HG03045 (cell line): Measurements from ENCODE around the gene EPYC.
"Not testable (repeated sequence)": the region's sequence is repeated elsewhere in the genome, so short reads cannot be mapped to it uniquely, and the experiment has no call there.

Experiments used
- ATAC-seq: cut with Tn5 transposase; IDR thresholded peaks from one replicate; pipeline ENCODE4 v1.9.1; 2021; ENCODE audit warnings: mild to moderate bottlenecking, moderate library complexity; ENCODE audit not compliant: unreplicated experiment

Gene EPYC

DNA sequence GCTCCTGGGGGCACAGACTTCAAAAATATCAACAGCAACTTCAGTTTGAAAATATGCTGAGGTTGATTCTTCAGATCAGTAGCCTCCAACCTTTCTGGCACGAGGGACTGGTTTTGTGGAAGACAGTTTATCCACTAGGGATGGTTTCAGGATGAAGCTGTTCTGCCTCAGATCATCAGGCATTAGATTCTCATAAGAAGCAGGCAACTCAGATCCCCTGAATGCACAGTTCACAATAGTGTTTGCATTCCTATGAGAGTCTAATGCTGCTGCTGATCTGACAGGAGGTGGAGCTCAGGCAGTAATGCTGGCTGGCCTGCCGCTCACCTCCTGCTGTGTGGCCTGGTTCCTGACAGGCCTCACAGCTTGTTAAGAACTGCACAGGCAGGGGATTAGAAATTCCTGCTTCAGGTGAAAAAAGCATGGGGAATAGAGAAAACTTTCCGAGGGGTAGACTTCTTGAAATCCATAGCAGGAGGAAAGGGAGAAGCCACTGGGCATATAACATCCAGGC lies 12.8 kb downstream of the EPYC start:
- no peak for ATAC-seq

DNA sequence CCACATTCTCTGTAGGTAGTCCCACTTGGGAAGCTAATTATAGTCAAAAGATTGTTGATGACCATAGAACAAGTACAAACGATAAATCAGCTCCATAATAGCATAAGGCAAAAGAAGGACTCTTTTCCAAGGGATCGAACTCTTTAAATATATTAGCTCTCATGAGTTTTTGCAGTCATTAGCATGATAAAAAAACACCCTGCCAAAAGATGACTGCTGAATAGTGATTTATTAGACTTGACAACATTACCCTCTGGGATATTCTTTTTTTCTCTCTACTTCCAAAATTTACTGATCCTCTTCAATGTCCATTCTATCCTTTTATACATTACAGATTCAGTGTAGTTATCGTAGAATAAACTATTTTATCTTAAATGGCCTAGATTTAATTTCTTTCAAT lies 14.2 kb downstream of the EPYC start:
- ATAC-seq = no peak

GRCh38 chr12:90989686-90990111 lies 15.1 kb downstream of the EPYC start:
- ATAC-seq = no peak

GRCh38 chr12:90987520-90987919 lies 17.3 kb downstream of the EPYC start:
- no peak for ATAC-seq

- no peak for ATAC-seq
Observed at GRCh38 chr12:90987101-90987500, 17.7 kb downstream of the EPYC start.

DNA sequence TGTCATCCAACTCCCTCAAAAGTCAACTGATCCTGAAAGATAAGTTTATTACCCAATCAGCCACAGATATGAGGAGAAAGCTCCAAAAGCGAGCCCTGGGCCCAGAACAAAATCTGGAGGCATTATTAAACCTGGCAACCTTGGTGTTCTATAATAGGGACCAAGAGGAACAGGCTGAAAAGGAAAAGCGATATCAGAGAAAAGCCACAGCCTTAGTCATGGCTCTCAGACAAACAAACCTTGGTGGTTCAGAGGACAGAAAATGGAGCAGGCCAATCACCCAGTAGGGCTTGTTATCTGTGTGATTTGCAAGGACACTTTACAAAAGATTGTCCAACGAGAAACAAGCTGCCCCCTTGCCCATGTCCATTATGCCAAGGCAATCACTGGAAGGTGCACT lies 19.4 kb downstream of the EPYC start:
- ATAC-seq = not testable (repeated sequence)

DNA sequence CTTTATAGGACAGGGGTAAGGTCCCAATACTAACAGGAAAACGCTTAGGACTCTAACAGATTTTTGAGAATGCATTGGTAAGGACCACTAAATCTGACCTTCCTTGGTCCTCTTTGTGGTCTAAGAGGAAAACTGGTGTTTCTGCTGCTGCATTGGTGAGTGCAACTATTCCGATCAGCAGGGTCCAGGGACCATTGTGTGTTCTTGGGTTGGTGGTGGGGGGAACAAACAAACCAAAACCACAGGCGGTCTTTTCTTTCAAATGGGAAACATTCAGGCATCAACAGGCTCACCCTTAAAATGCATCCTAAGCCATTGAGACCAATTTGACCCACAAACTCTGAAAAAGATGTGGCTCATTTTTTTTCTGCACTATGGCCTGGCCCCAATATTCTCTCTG lies 20.7 kb downstream of the EPYC start:
- ATAC-seq = no peak

DNA sequence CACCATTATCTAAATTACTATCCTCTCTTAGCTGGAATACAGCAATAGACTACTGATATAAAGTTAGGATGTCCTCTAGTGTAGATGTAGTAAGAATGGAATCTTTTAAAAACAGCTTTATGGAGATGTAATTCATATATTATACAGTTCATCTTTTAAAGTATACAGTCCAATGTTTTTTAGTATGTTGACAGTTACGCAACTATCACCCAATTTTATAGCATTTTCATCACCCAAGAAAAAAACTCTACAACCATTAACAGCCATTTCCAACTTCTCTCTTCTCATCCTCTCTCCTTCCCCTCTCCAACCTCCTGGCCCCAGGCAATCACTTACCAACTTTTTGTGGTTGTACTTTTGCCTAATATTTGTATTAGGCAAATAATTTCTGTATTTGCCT lies 22.6 kb downstream of the EPYC start:
- ATAC-seq = no peak

DNA sequence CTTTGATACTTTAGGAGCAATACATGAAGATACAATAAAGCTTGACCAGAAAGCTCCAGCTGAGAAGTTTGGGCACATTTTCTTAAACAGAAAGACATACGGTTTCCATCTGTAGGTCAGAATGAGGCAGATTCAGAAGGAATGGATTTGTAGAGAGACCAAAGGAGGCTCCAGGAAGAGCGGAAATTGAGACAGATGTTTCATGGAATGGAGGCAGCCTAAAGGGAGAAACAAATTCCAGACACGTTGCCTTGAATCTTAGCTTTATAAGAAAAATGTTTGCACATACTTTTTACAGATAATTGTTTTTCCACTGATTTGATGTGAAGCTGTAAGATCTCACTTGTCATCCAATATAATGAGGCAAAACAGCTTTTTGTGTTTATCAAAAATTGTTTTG lies 24.8 kb downstream of the EPYC start:
- no peak for ATAC-seq

DNA sequence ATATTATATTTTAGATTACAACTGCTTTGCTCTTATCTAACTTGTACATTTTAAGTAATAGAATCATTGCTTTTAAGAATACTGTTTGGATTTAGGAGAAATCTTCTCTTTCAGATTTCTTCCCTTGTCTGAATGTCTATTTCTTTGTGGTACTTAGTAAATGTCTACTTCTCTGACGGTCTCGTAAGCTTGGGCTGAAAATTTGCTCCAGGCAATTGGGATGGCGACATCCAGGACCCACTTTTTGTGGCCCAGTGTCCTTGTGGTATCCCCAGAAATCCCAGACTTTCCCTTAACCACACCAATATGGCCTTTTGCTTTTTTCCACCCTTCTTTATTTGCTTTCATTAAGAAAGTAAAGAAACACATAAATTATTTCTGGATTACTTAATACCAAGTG lies 25.8 kb downstream of the EPYC start:
- ATAC-seq = no peak

DNA sequence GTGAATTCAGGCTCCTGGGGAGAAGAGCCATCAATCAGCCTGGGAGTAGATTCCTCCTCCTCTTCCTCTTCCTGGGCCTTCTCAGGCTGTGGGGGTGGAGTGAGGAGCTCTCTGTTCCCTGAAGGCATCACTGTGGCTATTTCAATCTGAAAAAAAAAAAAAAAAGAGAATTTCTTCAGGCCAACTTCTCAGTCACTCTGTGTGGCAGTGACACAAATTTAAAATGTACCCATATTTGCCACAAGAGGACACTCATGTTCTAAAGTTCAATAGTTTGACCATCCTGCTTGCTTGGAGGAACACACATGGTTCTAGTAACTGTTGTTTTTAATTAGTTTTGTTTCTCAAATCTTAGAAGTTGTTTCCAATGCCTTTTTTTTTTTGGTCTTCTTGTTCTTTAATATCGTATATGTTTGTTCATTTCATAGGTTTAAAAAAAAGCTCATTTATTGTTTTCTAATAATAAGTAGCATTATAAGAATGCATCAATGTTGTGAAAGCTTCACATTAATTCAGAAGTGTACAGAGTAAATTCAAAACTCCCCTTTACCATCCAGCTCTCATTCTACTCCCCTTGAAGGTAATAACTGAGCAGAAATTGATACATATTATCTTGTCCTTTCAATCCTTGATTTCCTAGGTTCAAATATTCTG lies 26.5 kb downstream of the EPYC start:
- no peak for ATAC-seq

- ATAC-seq = no peak
Observed at GRCh38 chr12:90977224-90977623, 27.5 kb downstream of the EPYC start.

DNA sequence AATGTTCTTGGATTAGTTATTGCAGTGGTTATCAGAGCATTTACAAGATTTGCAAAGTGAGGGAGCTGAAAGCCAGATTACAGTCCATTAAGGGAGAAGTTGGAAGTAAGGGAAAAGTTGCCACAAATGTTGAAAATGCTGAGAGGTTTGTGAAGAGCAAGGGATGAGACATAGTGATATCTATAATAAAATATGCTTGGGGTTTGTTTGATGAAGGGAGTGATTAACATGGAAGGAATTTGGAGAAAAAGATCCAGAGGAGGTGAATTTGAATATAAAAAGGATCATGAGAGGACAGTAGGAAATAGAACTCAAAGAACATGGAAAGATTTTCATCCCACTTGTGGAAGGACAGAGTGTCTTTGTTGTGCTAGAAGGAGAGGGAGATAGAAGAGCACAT lies 30.5 kb downstream of the EPYC start:
- ATAC-seq = no peak

DNA sequence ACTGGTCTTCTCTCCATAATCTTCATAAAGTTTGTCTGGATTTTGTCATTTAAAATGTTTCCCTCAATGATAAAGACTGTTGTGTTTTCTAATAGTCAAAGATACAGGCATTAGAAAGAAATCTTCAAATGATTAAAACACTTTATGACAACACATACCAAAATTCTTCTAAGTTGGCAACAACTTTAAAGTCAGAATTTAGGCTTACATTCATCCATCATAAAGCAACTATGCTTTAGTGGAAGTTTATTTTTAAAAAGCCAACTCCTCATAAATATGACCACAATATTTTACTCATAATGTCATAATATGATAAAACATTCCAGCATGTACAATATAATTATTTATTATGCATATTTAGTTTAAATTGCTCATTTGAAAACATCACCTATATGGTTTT lies 32.5 kb downstream of the EPYC start:
- no peak for ATAC-seq

DNA sequence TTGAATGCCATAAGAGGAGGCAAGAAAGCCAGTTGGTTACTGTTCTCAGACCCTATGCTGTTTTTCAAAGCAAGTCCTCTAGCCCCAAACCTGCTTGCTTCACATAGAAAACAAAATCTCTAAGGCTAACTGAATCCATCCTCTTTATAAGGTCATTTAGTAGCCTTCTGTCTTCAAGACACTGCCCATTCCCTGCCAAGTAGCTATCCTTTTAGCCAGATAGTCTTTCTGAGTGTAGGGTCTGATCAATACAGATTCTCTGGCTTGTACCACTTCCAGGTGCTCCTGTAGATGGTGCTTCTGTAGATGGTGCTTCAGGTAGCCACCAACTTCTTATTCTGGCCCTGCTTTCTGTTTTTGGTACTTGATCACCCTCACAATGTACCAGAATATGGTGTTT lies 33.9 kb downstream of the EPYC start:
- no peak for ATAC-seq

DNA sequence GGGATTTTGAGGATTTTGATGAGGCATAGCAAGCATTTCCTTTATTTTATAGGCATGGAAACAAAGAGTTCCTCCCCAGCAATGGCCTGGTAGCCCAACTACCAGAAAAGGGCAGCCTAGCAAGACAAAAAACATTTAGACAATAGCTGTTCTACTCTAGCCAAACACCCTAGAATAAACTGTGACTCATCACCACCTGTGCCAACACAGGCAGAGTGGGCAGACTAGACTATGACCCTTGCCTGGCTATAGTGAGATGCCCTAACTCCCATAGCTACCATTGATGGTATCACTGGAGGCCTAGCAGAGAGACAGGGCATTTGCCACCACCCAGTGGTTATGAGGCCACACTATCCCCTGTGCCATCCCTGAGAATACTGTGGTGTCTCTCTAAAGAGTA lies 34.3 kb downstream of the EPYC start:
- ATAC-seq = no peak

DNA sequence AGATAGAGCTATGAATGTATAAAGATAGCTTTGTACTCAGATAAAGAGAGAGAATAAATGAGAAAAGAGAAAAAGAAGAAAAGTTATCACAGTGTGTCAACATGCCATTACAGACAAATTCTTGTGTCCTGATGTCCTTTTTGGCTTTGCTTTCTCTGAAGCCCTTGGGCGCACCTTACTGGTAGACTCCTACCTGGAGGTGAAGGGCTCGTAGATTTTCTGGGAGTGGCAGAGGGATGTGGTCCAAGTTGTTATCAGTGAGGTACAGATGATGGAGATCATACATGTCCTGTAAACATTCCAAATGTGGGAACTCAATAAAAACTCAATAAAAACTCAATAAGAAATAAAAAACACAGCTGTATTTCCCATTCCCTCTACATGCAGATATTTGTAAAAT lies 34.9 kb downstream of the EPYC start:
- ATAC-seq = no peak

GRCh38 chr12:90969346-90969745 lies 35.4 kb downstream of the EPYC start:
- no peak for ATAC-seq

DNA sequence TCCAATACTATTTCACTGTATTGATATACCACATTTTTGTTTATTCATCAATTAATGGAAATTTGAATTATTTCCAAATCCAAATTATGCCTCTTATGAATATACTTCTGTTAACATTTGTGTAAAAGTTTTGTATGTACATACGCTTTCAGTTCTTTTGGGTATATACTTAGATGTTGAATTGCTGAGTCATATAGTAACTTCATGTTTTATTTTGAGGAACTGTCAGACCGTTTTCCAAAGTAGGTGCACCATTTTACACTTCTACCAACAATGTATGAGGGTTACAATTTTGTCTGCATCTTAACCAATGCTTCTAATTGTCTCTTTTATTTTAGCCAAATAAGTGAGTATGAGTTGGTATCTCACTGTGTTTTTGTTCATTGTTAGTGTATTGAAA lies 39.6 kb downstream of the EPYC start:
- no peak for ATAC-seq

DNA sequence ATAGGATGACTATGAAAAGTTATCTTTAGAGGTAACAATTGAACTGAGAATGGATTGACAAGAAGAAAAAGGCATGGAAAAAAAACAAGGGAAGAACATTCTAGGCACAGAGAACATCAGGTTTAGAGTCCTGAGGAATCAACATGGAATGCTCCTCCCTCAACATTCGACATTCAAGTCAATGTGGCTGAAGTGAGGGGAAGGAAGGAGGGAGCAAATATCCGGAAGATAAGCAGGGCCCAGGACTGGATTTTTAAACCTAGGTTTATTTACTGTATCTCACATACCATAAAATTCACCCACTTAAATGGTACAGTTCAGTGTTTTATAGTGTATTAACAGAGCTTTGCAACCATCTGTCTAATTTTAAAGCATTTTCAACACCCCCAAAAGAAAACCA lies 40.2 kb downstream of the EPYC start:
- no peak for ATAC-seq

DNA sequence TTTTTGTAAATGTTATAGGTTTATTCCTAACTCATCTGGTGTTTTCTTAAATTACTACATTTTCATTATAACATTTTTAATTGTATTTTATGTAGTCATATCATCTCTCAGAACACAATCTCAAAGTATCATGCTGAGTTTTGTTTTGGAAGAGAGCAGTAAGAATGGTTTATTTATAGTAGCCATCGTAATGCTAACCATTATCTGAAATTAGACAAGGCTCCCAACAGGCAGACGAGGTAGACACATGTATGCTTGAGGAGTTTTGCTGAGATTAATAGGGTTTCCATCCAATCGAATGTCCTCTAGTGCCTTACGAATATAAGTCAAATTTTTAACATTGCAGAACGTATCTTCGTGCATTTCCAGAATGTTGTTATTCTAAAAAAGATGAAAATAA lies 40.8 kb downstream of the EPYC start:
- ATAC-seq = no peak

- no peak for ATAC-seq
Observed at GRCh38 chr12:90961154-90961553, 43.6 kb downstream of the EPYC start.

DNA sequence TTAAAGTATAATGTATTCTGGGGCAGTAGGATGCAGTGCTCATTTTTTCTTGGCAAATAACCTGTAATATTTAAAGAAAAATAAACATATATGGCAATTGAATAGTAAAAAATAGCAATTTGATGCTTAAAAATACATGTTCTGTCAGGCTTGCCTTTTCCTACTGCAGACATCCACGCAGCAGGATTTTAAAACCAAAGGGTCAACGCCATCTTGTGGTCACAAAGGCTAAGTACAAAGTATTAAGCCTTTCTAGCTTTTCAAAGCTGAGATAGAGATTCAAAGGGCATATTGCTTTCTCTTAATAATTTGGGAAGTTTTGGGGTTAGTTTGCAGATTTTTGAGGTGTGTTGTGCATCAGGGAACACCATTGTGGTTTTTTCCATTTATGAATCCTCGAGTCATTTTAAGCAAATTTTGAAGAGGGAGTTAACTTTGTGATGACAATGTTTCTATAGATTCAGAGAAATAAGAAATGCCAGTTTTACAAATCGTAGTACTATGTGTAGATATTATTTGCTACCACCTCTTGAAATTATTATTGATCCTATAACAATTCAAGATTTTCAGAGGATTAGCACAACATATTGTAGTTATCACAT lies 45.1 kb downstream of the EPYC start:
- peak; percentile 69 for ATAC-seq
